Sigmoid colon (tissue), 4 donors: ENCODE measurements around the gene MGST3.

Source experiments
- CTCF ChIP-seq, 4 experiments: fragments of 450-650 bp in 3 of 4; fragments of 200-600 bp in 1 of 4; IDR thresholded peaks; one replicate each; pipeline ENCODE4 v1.5.1; 2016 to 2019; ENCODE audit warnings: antibody characterized with exemption in 4 of 4, mild to moderate bottlenecking in 3 of 4, moderate library complexity in 2 of 4
- EP300 ChIP-seq, 4 donors: sonication (generic); formaldehyde crosslinking; IDR thresholded peaks; one replicate each; pipeline ENCODE4 v1.6.1; 2017; ENCODE audit warnings: antibody characterized with exemption in 4 of 4
- POLR2A ChIP-seq, 2 donors: fragments of 450-650 bp; IDR thresholded peaks; one replicate each; pipeline ENCODE4 v1.6.1; 2016; ENCODE audit warnings: antibody characterized with exemption in 2 of 2, mild to moderate bottlenecking in 2 of 2, moderate library complexity in 2 of 2
- POLR2AphosphoS5 ChIP-seq, 4 donors: sonication (generic); formaldehyde crosslinking; IDR thresholded peaks; one replicate each; pipeline ENCODE4 v1.6.1; 2017; ENCODE audit warnings: antibody characterized with exemption in 4 of 4

- no peak for TF ChIP-seq POLR2A (IDR thresholded peaks at IDR 0.05)
- TF ChIP-seq POLR2AphosphoS5 (IDR thresholded peaks at IDR 0.05), result no peak
- no peak for TF ChIP-seq CTCF (IDR thresholded peaks at IDR 0.05)
- TF ChIP-seq EP300 (IDR thresholded peaks at IDR 0.05), result no peak
Measured at GRCh38 chr1:165628147-165628822, 2.7 kb upstream of the MGST3 start.
